Transverse colon (tissue), 4 donors: ENCODE results near the gene GTF2I.
"Not testable (repeated sequence)": the region's sequence is repeated elsewhere in the genome, so short reads cannot be mapped to it uniquely, and the experiment has no call there.

Experiments
- CTCF ChIP-seq, 5 experiments: fragments of 200-600 bp in 3 of 5; fragments of 450-650 bp in 2 of 5; sonication (generic) in 3 of 5; IDR thresholded peaks; 1 replicate in 2 of 5; 2 replicates in 3 of 5; pipeline ENCODE4 v1.5.1; 2016 to 2017; ENCODE audit warnings: antibody characterized with exemption in 5 of 5, inconsistent platforms in 3 of 5, mild to moderate bottlenecking in 2 of 5, moderate library complexity in 1 of 5
- EP300 ChIP-seq: sonication (generic); formaldehyde crosslinking; IDR thresholded peaks from one replicate; pipeline ENCODE4 v1.6.1; 2017; ENCODE audit warnings: antibody characterized with exemption, low read depth
- POLR2A ChIP-seq: fragments of 450-650 bp; IDR thresholded peaks from one replicate; pipeline ENCODE4 v1.6.1; 2016; ENCODE audit warnings: antibody characterized with exemption, mild to moderate bottlenecking, moderate library complexity
- POLR2AphosphoS5 ChIP-seq, 3 donors: sonication (generic); formaldehyde crosslinking; IDR thresholded peaks; one replicate each; pipeline ENCODE4 v1.6.1; 2016; ENCODE audit warnings: antibody characterized with exemption in 3 of 3

DNA sequence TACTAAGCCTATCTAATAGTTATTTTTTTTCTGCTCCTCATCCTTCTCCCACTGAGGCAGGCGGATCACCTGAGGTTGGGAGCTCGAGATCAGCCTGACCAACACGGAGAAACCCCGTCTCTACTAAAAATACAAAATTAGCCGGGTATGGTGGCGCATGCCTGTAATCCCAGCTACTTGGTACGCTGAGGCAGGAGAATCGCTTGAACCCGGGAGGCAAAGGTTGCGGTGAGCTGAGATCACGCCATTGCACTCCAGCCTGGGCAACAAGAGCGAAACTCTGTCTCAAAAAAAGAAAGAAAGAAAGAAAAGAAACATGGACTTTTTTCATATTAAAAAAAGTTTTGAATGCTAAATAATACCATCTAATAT is 6.4 kb upstream of the GTF2I start:
- not testable (repeated sequence) for TF ChIP-seq CTCF (IDR thresholded peaks at IDR 0.05); POLR2A; POLR2AphosphoS5 (IDR thresholded peaks at IDR 0.05); EP300
